H9 (cell line): Measurements from ENCODE around the gene FARSB. TPM values are rescaled to one million over a fixed set of nuclear protein-coding genes. Genes with fewer than 3 reads are reported as not detected.

Source experiments
- DNase-seq: peaks from one replicate; pipeline ENCODE4 v3.0.0-alpha.2; 2017
- H2AFZ ChIP-seq: one replicate; pipeline ENCODE4 v1.6.1; 2013; ENCODE audit warnings: mild to moderate bottlenecking, low read length, control low read depth, moderate library complexity
- H2AK5ac ChIP-seq: 2 replicates; pipeline ENCODE4 v1.6.1; 2013; ENCODE audit warnings: low read length, control low read depth, mixed read lengths; ENCODE audit not compliant: insufficient read length
- H2BK120ac ChIP-seq: one replicate; pipeline ENCODE4 v1.6.1; 2013; ENCODE audit warnings: low read depth, mild to moderate bottlenecking, low read length, control low read depth, inconsistent platforms; ENCODE audit not compliant: poor library complexity, severe bottlenecking
- H2BK12ac ChIP-seq: 2 replicates; pipeline ENCODE4 v1.6.1; 2013; ENCODE audit warnings: low read length, control low read depth, mixed read lengths, low read depth; ENCODE audit not compliant: insufficient read length
- H2BK15ac ChIP-seq: 2 replicates; pipeline ENCODE4 v1.6.1; 2013; ENCODE audit warnings: low read depth, low read length, control low read depth
- H2BK20ac ChIP-seq: one replicate; pipeline ENCODE4 v1.6.1; 2013; ENCODE audit warnings: low read depth, mild to moderate bottlenecking, low read length, control low read depth, inconsistent platforms; ENCODE audit not compliant: poor library complexity, severe bottlenecking
- H2BK5ac ChIP-seq: 2 replicates; pipeline ENCODE4 v1.6.1; 2013; ENCODE audit warnings: low read length, control low read depth, mixed read lengths; ENCODE audit not compliant: insufficient read length
- H3K14ac ChIP-seq: 2 replicates; pipeline ENCODE4 v1.6.1; 2013; ENCODE audit warnings: low read length, control low read depth; ENCODE audit not compliant: insufficient read depth
- H3K18ac ChIP-seq: 2 replicates; pipeline ENCODE4 v1.6.1; 2013; ENCODE audit warnings: low read depth, mild to moderate bottlenecking, mixed read lengths, low read length, control low read depth; ENCODE audit not compliant: insufficient read length
- H3K23ac ChIP-seq: 2 replicates; pipeline ENCODE4 v1.6.1; 2013; ENCODE audit warnings: low read length, control low read depth, mixed read lengths, low read depth; ENCODE audit not compliant: insufficient read length
- H3K23me2 ChIP-seq: 2 replicates; pipeline ENCODE4 v1.6.1; 2013; ENCODE audit warnings: low read depth, mild to moderate bottlenecking, mixed read lengths, low read length, control low read depth; ENCODE audit not compliant: insufficient read length, poor library complexity, severe bottlenecking
- H3K27ac ChIP-seq: 2 replicates; pipeline ENCODE4 v1.5.1; 2013; ENCODE audit warnings: low read length, control low read depth, mixed read lengths, low read depth; ENCODE audit not compliant: insufficient read length
- H3K27me3 ChIP-seq: 2 replicates; pipeline ENCODE4 v1.6.1; 2013; ENCODE audit warnings: low read length, control low read depth, inconsistent platforms; ENCODE audit not compliant: insufficient read depth
- H3K4ac ChIP-seq: 2 replicates; pipeline ENCODE4 v1.6.1; 2013; ENCODE audit warnings: low read depth, mild to moderate bottlenecking, control low read depth, inconsistent platforms, low read length, moderate library complexity
- H3K4me1 ChIP-seq: 2 replicates; pipeline ENCODE4 v1.6.1; 2013; ENCODE audit warnings: low read length, control low read depth, inconsistent platforms; ENCODE audit not compliant: insufficient read depth
- H3K4me2 ChIP-seq: 2 replicates; pipeline ENCODE4 v1.6.1; 2013; ENCODE audit warnings: low read length, control low read depth, mixed read lengths; ENCODE audit not compliant: insufficient read length, insufficient read depth
- H3K56ac ChIP-seq: 2 replicates; pipeline ENCODE4 v1.6.1; 2013; ENCODE audit warnings: low read depth, mild to moderate bottlenecking, mixed read lengths, low read length, control low read depth; ENCODE audit not compliant: insufficient read length
- H3K79me1 ChIP-seq: 2 replicates; pipeline ENCODE4 v1.6.1; 2013; ENCODE audit warnings: low read depth, mild to moderate bottlenecking, moderate library complexity, low read length, control low read depth, inconsistent platforms; ENCODE audit not compliant: insufficient read depth, poor library complexity, severe bottlenecking
- H3K79me2 ChIP-seq: 2 replicates; pipeline ENCODE4 v1.6.1; 2013; ENCODE audit warnings: low read length, control low read depth, inconsistent platforms; ENCODE audit not compliant: insufficient read depth
- H3K9ac ChIP-seq: 2 replicates; pipeline ENCODE4 v1.6.1; 2013; ENCODE audit warnings: low read length, control low read depth, mixed read lengths; ENCODE audit not compliant: insufficient read length; ENCODE audit errors: extremely low read depth
- H3K9me3 ChIP-seq: one replicate; pipeline ENCODE4 v1.6.1; 2013; ENCODE audit warnings: low read depth, low read length, inconsistent platforms; ENCODE audit not compliant: control insufficient read depth
- H3T11ph ChIP-seq: one replicate; pipeline ENCODE4 v1.6.1; 2013; ENCODE audit warnings: mild to moderate bottlenecking, low read length, control low read depth, inconsistent platforms
- H4K20me1 ChIP-seq: one replicate; pipeline ENCODE4 v1.6.1; 2013; ENCODE audit not compliant: control insufficient read depth, insufficient read length, insufficient read depth
- H4K5ac ChIP-seq: 2 replicates; pipeline ENCODE4 v1.6.1; 2013; ENCODE audit warnings: low read depth, mild to moderate bottlenecking, mixed read lengths, low read length, control low read depth; ENCODE audit not compliant: insufficient read length
- H4K8ac ChIP-seq: replicated peaks from 2 replicates; pipeline ENCODE4 v1.6.1; 2013; ENCODE audit warnings: low read length, control low read depth, mixed read lengths, low read depth; ENCODE audit not compliant: insufficient read length
- H4K91ac ChIP-seq: 2 replicates; pipeline ENCODE4 v1.6.1; 2013; ENCODE audit warnings: low read depth, mild to moderate bottlenecking, moderate library complexity, mixed read lengths, low read length, control low read depth; ENCODE audit not compliant: insufficient read length
- H3K27ac Mint-ChIP-seq, 3 experiments: 2 replicates in 2 of 3; 3 replicates in 1 of 3; pipeline ENCODE4 v1.8.0; 2020 to 2021; ENCODE audit warnings: mixed read lengths in 3 of 3, mild to moderate bottlenecking in 1 of 3, moderate library complexity in 1 of 3
- H3K27me3 Mint-ChIP-seq: 2 replicates; pipeline ENCODE4 v1.8.0; 2021; ENCODE audit warnings: low read depth, mild to moderate bottlenecking, moderate library complexity, mixed read lengths
- H3K36me3 Mint-ChIP-seq, 3 experiments: 2 replicates in 2 of 3; 3 replicates in 1 of 3; pipeline ENCODE4 v1.8.0; 2020 to 2021; ENCODE audit warnings: low read depth in 3 of 3, mixed read lengths in 3 of 3; ENCODE audit not compliant: insufficient read depth in 1 of 3
- H3K4me1 Mint-ChIP-seq, 2 experiments: 2 replicates each; pipeline ENCODE4 v1.8.0; 2020; ENCODE audit warnings: mixed read lengths in 2 of 2
- H3K4me3 Mint-ChIP-seq, 2 experiments: 2 replicates in 1 of 2; 3 replicates in 1 of 2; pipeline ENCODE4 v1.8.0; 2020 to 2021; ENCODE audit warnings: mild to moderate bottlenecking in 2 of 2, mixed read lengths in 2 of 2, moderate library complexity in 1 of 2
- H3K9me3 Mint-ChIP-seq, 2 experiments: 2 replicates in 1 of 2; 3 replicates in 1 of 2; pipeline ENCODE4 v1.8.0; 2020; ENCODE audit warnings: mild to moderate bottlenecking in 2 of 2, mixed read lengths in 2 of 2, moderate library complexity in 1 of 2
- WGBS: extraction: QIAGEN DNeasy Blood & Tissue Kit; methylation state at CpG from one replicate; pipeline ENCODE4 v1.1.7; 2013; ENCODE audit warnings: missing lambda C conversion rate, low lambda C conversion rate, mixed read lengths; ENCODE audit not compliant: insufficient read length; ENCODE audit errors: extremely low coverage; 5-methylcytosine and 5-hydroxymethylcytosine counted together
- total RNA-seq: library from RNA; stranded (reverse); gene quantifications from 2 replicates; pipeline ENCODE4 v1.2.1, GENCODE V29; 2021
- TF ChIP-seq, protein P1 (sequence below): fragments of 200-600 bp; sonication (generic); conservative IDR thresholded peaks from 3 replicates; pipeline ENCODE4 v1.8.0; 2021; ENCODE audit warnings: antibody characterized with exemption, mild to moderate bottlenecking

The FARSB gene
- total RNA-seq, 1 experiment from 2014 or later = 32.1 TPM

DNA sequence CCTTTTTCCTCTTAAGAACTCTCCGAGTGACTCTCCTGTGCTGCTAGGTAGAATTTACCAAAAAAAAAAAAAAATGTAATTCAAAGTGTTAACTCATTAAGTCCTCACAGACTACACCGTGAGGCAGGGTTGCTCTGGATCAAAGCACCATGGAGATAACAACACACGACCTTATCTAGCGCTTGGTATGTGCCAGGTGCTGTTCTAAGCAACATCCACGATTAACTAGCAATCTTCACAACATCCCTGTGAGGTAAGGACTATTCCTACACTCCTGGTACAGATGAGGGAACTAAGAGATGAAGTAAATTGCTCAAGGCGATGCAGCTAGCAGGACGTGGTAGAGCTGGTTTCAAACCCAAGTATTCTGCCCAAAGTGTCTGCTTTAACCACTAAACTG is 17.4 kb upstream of the FARSB start:
- H3T11ph ChIP-seq = no peak overlapping the region
- H3K4me2 ChIP-seq = no peak overlapping the region
- Mint-ChIP-seq H3K4me1 (peaks cover 12 to 13% of the 10 kb centered on the region in 2 experiments), H3K4me3 (no peak overlapping the region), H3K27me3 (peaks cover 57% of the 10 kb centered on the region), H3K9me3 (no peaks in the 10 kb centered on the region; a peak in 1 of 5 replicates), H3K36me3 (no peaks in the 10 kb centered on the region; a peak in 1 of 7 replicates), H3K27ac (no peak overlapping the region)
- H2BK5ac ChIP-seq = no peak overlapping the region
- WGBS = no CpG with 5 or more reads among the region's 7 CpGs
- no peak overlapping the region for H2BK12ac ChIP-seq
- DNase-seq = no peak
- no peak overlapping the region for H4K5ac ChIP-seq
- H3K4me1 ChIP-seq = no peaks in the 10 kb centered on the region
- H2BK15ac ChIP-seq = no peak overlapping the region
- H3K18ac ChIP-seq = no peak overlapping the region
- no peak overlapping the region for H4K8ac ChIP-seq
- no peak overlapping the region for H2BK120ac ChIP-seq
- no peaks in the 10 kb centered on the region for H4K20me1 ChIP-seq
- peaks cover 11% of the 10 kb centered on the region for H3K23me2 ChIP-seq
- no peaks in the 10 kb centered on the region for H3K79me2 ChIP-seq
- no peak overlapping the region for H3K4ac ChIP-seq
- H3K9me3 ChIP-seq = no peaks in the 10 kb centered on the region
- H3K23ac ChIP-seq = no peak overlapping the region
- TF ChIP-seq, protein P1, sequence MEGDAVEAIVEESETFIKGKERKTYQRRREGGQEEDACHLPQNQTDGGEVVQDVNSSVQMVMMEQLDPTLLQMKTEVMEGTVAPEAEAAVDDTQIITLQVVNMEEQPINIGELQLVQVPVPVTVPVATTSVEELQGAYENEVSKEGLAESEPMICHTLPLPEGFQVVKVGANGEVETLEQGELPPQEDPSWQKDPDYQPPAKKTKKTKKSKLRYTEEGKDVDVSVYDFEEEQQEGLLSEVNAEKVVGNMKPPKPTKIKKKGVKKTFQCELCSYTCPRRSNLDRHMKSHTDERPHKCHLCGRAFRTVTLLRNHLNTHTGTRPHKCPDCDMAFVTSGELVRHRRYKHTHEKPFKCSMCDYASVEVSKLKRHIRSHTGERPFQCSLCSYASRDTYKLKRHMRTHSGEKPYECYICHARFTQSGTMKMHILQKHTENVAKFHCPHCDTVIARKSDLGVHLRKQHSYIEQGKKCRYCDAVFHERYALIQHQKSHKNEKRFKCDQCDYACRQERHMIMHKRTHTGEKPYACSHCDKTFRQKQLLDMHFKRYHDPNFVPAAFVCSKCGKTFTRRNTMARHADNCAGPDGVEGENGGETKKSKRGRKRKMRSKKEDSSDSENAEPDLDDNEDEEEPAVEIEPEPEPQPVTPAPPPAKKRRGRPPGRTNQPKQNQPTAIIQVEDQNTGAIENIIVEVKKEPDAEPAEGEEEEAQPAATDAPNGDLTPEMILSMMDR = no peak
- H3K14ac ChIP-seq = no peak overlapping the region
- H3K79me1 ChIP-seq = no peaks in the 10 kb centered on the region
- no peak overlapping the region for H3K9ac ChIP-seq
- no peak overlapping the region for H3K27ac ChIP-seq
- H2BK20ac ChIP-seq = no peak overlapping the region
- no peak overlapping the region for H2AK5ac ChIP-seq
- H3K56ac ChIP-seq = no peak overlapping the region
- H2AFZ ChIP-seq = no peak overlapping the region
- H4K91ac ChIP-seq = no peak overlapping the region
- H3K27me3 ChIP-seq = peaks cover 2% of the 10 kb centered on the region; the same call in 1 of the 2 replicates
